GM23248 (cell line): ENCODE data around the gene UBA3.

ENCODE experiments used
- EZH2 ChIP-seq: fragments of 200-600 bp; sonication (generic); IDR thresholded peaks from 2 replicates; pipeline ENCODE4 v1.6.1; 2018; ENCODE audit warnings: antibody characterized with exemption, mild to moderate bottlenecking; ENCODE audit not compliant: insufficient read depth, poor library complexity, severe bottlenecking
- EZH2phosphoT487 ChIP-seq: fragments of 200-600 bp; sonication (generic); IDR thresholded peaks from 2 replicates; pipeline ENCODE4 v1.6.1; 2018; ENCODE audit warnings: antibody characterized with exemption, moderate library complexity, mild to moderate bottlenecking, low read depth; ENCODE audit not compliant: insufficient read depth

- TF ChIP-seq EZH2phosphoT487 (no peak), EZH2 (no peak)
These were observed 16.5 kb downstream of the UBA3 start for GRCh38 chr3:69063636-69064035.
